GM19023 (cell line): ENCODE data around the gene RRBP1.

Experiments
- ATAC-seq: cut with Tn5 transposase; IDR thresholded peaks from one replicate; pipeline ENCODE4 v1.9.1; 2021; ENCODE audit warnings: mild to moderate bottlenecking, moderate library complexity; ENCODE audit not compliant: unreplicated experiment

RRBP1 gene

GRCh38 chr20:17576215-17576614 lies 105.8 kb downstream of the RRBP1 start:
- no peak for ATAC-seq

GRCh38 chr20:17573463-17573862 lies 108.6 kb downstream of the RRBP1 start:
- no peak for ATAC-seq

- ATAC-seq: no peak
Measured at GRCh38 chr20:17572034-17572638, 109.9 kb downstream of the RRBP1 start.

GRCh38 chr20:17571153-17571527 lies 110.9 kb downstream of the RRBP1 start:
- ATAC-seq: no peak

- peak; percentile 40 for ATAC-seq
Measured at GRCh38 chr20:17570347-17571152, 111.5 kb downstream of the RRBP1 start.

GRCh38 chr20:17569616-17570346 lies 112.3 kb downstream of the RRBP1 start, which contains the start of gene DSTN:
Gene DSTN, plus strand, starts transcription at chr20:17570075. Its CDS starts 134 bp downstream, at chr20:17570209.
- ATAC-seq: peak; percentile 95

GRCh38 chr20:17568972-17569521 lies 113.0 kb downstream of the RRBP1 start:
- ATAC-seq: no peak

GRCh38 chr20:17568045-17568788 lies 113.8 kb downstream of the RRBP1 start:
- ATAC-seq: no peak

- no peak for ATAC-seq
Measured at GRCh38 chr20:17566345-17566744, 115.7 kb downstream of the RRBP1 start.

- no peak for ATAC-seq
Measured at GRCh38 chr20:17565169-17565845, 116.7 kb downstream of the RRBP1 start.
